ENCODE results near the gene RAVER1.

The RAVER1 gene

DNA sequence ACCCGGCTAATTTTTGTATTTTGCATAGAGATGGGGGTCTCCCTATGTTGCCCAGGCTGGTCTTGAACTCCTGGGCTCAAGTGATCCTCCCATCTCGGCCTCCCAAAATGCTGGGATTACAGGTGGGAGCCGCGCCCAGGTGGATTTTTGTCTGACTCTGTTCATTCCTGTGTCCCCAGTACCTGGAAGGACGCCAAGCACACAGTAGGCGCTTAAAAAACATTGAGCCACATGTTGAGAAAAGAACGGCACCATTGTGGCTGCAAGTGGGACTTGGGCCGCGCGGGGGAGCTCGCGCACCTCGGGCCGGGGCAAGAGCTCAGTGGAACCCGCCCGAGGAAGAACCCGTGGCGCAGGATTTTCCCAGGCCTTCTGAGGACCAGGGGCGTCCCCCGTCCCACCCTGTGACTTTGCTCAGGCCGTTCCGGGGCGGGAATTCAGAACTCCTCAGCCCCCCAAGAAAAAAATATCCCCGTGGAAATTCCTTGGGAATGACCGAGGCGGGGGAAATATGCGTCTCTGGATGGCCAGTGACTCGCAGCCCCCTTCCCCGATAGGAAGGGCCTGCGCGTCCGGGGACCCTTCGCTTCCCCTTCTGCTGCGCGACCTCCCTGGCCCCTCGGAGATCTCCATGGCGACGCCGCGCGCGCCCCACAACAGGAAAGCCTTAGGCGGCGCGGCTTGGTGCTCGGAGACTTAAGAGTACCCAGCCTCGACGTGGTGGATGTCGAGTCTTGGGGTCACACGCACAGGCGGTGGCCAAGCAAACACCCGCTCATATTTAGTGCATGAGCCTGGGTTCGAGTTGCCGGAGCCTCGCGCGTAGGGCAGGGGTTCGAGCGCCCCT lies 63.8 kb downstream of the RAVER1 start:
- DNase-seq (ENCODE audit: low read depth) = peak; percentile 59

DNA sequence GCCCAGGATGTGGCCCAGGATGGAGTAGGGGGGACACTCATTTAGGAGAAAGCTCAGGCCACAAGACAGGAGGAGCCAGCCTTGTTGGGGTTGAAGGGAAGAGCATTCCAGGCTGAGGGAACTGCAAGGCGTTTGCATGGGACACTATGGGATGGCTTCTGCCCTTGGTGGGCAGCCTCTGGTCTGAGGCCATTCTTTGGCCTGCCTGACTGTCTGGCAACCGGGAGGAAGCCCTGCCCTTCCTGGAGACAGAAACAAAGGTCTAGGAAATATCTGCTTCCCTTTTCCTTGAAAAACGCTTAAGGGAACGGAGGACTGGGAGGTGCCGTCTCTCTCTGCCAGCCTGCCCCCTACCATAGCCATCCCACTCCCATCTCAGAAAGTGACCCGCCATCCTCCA lies 65.3 kb downstream of the RAVER1 start:
- DNase-seq (ENCODE audit: low read depth) = no peak

DNA sequence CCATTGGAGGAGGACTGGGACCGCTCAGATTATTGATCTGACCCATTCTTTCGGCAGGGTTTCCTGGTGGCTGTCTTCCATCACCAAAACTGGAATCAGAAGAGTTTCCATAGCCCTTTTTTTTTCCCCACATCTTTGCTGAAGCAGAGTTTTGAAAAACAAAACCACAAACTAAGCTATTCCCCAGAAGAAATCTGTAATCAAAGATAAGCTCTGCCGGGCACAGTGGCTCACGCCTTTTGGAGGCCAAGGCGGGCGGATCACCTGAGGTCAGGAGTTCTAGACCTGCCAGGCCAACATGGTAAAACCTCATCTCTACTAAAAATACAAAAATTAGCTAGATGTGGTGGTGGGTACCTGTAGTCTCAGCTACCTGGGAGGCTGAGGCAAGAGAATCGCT lies 66.6 kb downstream of the RAVER1 start:
- DNase-seq (ENCODE audit: low read depth) = no peak
